Measurements from ENCODE around the gene ALOX12.

Gene ALOX12

GRCh38 chr17:7022781-7023571 lies 27.1 kb downstream of the ALOX12 start, which contains the start of gene BCL6B:
Gene BCL6B (plus strand): TSS chr17:7023050. CDS start chr17:7023672, 622 bp downstream.
- no peak for DNase-seq (ENCODE audit: low read depth)
- TF ChIP-seq CTCF (conservative IDR thresholded peaks at IDR 0.05; ENCODE audit: low read length) = no peak
- peak within 1 kb of the TSS; percentile 42 for H3K4me3 ChIP-seq (ENCODE audit: low read length)

- H3K4me3 ChIP-seq (ENCODE audit: low read length) = peak overlapping the region; percentile 12; the same call in 1 of the 2 replicates
- no peak for TF ChIP-seq CTCF (conservative IDR thresholded peaks at IDR 0.05; ENCODE audit: low read length)
- peak; percentile 72 for DNase-seq (ENCODE audit: low read depth)
These were observed 27.9 kb downstream of the ALOX12 start for GRCh38 chr17:7023576-7024401.

GRCh38 chr17:7024402-7024785 lies 28.5 kb downstream of the ALOX12 start:
- no peak overlapping the region for H3K4me3 ChIP-seq (ENCODE audit: low read length)
- no peak for DNase-seq (ENCODE audit: low read depth)
- TF ChIP-seq CTCF (conservative IDR thresholded peaks at IDR 0.05; ENCODE audit: low read length) = no peak

- H3K4me3 ChIP-seq (ENCODE audit: low read length) = no peak overlapping the region
- no peak for TF ChIP-seq CTCF (conservative IDR thresholded peaks at IDR 0.05; ENCODE audit: low read length)
- DNase-seq (ENCODE audit: low read depth) = no peak
These were observed 29.4 kb downstream of the ALOX12 start for GRCh38 chr17:7025245-7025644.

- DNase-seq (ENCODE audit: low read depth) = no peak
- H3K4me3 ChIP-seq (ENCODE audit: low read length) = no peak overlapping the region
- no peak for TF ChIP-seq CTCF (conservative IDR thresholded peaks at IDR 0.05; ENCODE audit: low read length)
These were observed 30.7 kb downstream of the ALOX12 start for GRCh38 chr17:7026471-7027115.

- no peak overlapping the region for H3K4me3 ChIP-seq (ENCODE audit: low read length)
- DNase-seq (ENCODE audit: low read depth) = no peak
- no peak for TF ChIP-seq CTCF (conservative IDR thresholded peaks at IDR 0.05; ENCODE audit: low read length)
These were observed 31.5 kb downstream of the ALOX12 start for GRCh38 chr17:7027335-7027734.
